AG09309 (cell line): ENCODE data around the gene SPOCD1.
"Not testable (repeated sequence)": the region's sequence is repeated elsewhere in the genome, so short reads cannot be mapped to it uniquely, and the experiment has no call there.

Experiments
- DNase-seq: peaks from one replicate; pipeline ENCODE4 v3.0.0-alpha.2; 2010; ENCODE audit warnings: low read depth
- H3K4me3 ChIP-seq: 2 replicates; pipeline ENCODE4 v1.5.1; 2011; ENCODE audit warnings: mild to moderate bottlenecking, low read depth, low read length, moderate library complexity; ENCODE audit not compliant: control insufficient read depth
- CTCF ChIP-seq: IDR thresholded peaks from 2 replicates; pipeline ENCODE4 v1.5.1; 2011; ENCODE audit warnings: mild to moderate bottlenecking, low read depth, low read length, inconsistent platforms; ENCODE audit not compliant: insufficient read depth, control insufficient read depth; ENCODE audit errors: missing control alignments

Gene SPOCD1

DNA sequence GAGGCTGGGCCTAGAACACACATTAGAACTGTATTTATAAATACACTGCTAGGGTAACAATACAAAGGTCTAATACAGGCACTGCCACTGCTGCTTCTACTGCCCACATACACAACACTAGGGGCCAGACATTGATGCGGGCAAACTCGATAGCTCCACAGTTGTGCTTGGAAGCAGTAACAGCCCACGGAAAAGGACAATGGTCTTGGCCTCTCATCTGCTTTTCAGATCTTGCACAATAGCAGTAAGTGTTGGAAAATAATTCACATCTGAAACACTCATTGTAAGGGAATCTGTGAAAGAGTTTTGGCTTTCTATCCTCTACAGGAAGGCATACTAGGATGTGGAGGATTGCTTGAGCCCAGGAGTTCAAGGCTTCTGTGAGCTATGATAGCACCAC, 6.9 kb upstream of the SPOCD1 start:
- DNase-seq: no peak
- H3K4me3 ChIP-seq: no peak overlapping the region
- no peak for TF ChIP-seq CTCF

DNA sequence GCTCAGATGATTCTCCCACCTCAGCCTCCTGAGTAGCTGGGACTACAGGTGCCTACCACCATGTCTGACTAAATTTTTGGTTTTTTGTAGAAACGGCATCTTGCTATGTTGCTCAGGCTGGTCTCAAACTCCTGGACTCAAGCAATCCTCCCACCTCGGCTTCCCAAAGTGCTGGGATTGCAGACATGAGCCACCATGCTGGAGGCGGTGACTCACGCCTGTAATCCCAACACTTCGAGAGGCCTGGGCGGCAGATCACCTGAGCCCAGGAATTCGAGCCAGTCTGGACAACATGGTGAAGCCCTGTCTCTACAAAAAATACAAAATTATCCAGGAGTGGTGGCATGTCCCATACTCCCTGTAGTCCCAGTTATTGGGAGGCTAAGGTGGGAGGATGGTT, 4.4 kb upstream of the SPOCD1 start:
- not testable (repeated sequence) for DNase-seq, H3K4me3 ChIP-seq

DNA sequence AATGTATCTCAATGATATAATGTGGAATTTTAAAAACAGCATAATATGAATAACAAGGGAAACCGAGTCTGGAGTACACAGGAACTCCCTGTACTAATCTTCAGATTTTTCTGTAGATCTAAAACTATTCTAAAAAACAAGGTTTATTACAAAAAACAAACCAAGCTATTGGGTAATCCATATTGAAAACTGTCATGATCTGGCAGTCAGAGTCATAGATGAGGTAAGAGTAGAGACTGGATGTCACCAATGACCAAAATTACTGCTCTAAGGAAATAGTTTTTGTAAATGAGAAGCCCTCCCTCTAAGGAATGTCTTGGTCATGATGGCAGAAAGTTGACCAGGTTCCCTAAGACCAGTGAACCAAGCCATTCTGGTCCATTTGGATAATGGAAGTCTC, 2.4 kb upstream of the SPOCD1 start:
- TF ChIP-seq CTCF: no peak
- no peak for DNase-seq
- no peak overlapping the region for H3K4me3 ChIP-seq

DNA sequence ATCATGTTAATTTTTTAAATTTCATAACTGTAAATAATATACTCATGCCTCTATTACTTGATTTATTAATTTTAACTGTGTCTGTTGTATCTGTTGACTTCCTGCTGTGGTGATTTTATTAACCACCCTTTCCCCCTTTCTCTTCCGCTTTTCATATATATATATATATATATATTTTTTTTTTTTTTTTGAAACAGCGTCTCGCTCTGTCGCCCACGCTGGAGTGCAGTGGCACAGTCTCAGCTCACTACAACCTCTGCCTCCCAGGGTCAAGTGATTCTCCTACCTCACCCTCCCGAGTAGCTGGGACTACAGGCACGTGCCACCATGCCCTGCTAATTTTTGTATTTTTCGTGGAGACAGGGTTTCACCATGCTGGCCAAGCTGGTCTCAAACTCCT, 1.1 kb upstream of the SPOCD1 start:
- not testable (repeated sequence) for H3K4me3 ChIP-seq, DNase-seq

DNA sequence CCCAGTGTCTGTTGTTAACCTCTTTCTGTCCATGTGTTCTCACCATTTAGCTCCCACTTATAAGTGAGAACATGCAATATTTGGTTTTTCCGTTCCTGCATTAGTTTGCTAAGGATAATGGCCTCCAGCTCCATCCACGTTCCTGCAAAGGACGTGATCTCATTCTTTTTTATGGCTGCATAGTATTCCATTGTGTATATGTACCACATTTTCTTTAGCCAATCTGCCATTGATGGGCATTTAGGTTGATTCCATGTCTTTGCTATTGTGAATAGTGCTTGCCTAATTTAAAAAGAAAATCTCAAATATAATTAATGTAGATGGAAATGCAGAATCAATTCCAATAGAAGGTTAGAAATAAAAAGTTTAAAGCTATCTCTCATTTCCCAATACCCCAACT, 679 bp upstream of the SPOCD1 start:
- not testable (repeated sequence) for DNase-seq, H3K4me3 ChIP-seq

GRCh38 chr1:31815307-31815645, 546 bp downstream of the SPOCD1 start:
- TF ChIP-seq CTCF: no peak
- no peak overlapping the region for H3K4me3 ChIP-seq
- DNase-seq: no peak

GRCh38 chr1:31814631-31815306, 1.1 kb downstream of the SPOCD1 start:
- no peak for DNase-seq
- H3K4me3 ChIP-seq: no peak overlapping the region
- no peak for TF ChIP-seq CTCF

- TF ChIP-seq CTCF: no peak
- no peak overlapping the region for H3K4me3 ChIP-seq
- DNase-seq: no peak
These were observed 1.7 kb downstream of the SPOCD1 start for GRCh38 chr1:31814041-31814511.
